ENCODE measurements around the gene KCNJ16.

The KCNJ16 gene

GRCh38 chr17:70091005-70091568, 16.1 kb downstream of the KCNJ16 start:
- in situ Hi-C loops (cut with HindIII; ENCODE audit: low sequenced_read_pairs), result no loop called here
- no peak overlapping the region for H3K4me3 ChIP-seq (ENCODE audit: low read depth, low read length)

GRCh38 chr17:70091696-70092095, 16.7 kb downstream of the KCNJ16 start:
- DNase-seq (ENCODE audit: low read depth), result no peak
- H3K4me3 ChIP-seq (ENCODE audit: low read depth, low read length), result no peak overlapping the region
- no peak for TF ChIP-seq CTCF (IDR thresholded peaks at IDR 0.05; ENCODE audit: low read depth, low read length, missing control alignments)

More at GRCh38 chr17:70091005-70091568, 16.1 kb downstream of the KCNJ16 start:
- no peak for TF ChIP-seq CTCF (IDR thresholded peaks at IDR 0.05; ENCODE audit: low read depth, low read length, missing control alignments)
- no peak for DNase-seq (ENCODE audit: low read depth)

GRCh38 chr17:70093163-70093562, 18.1 kb downstream of the KCNJ16 start:
- DNase-seq (ENCODE audit: low read depth), result no peak
- no peak for TF ChIP-seq CTCF (IDR thresholded peaks at IDR 0.05; ENCODE audit: low read depth, low read length, missing control alignments)
- in situ Hi-C loops (cut with HindIII; ENCODE audit: low sequenced_read_pairs), result no loop called here
- H3K4me3 ChIP-seq (ENCODE audit: low read depth, low read length), result no peak overlapping the region

More at GRCh38 chr17:70091696-70092095, 16.7 kb downstream of the KCNJ16 start:
- in situ Hi-C loops (cut with HindIII; ENCODE audit: low sequenced_read_pairs), result no loop called here

- in situ Hi-C loops (cut with HindIII; ENCODE audit: low sequenced_read_pairs), result no loop called here
- TF ChIP-seq CTCF (IDR thresholded peaks at IDR 0.05; ENCODE audit: low read depth, low read length, missing control alignments), result no peak
- no peak for DNase-seq (ENCODE audit: low read depth)
- H3K4me3 ChIP-seq (ENCODE audit: low read depth, low read length), result no peak overlapping the region
These were observed 20.4 kb downstream of the KCNJ16 start for GRCh38 chr17:70095455-70095854.

GRCh38 chr17:70096861-70097260, 21.8 kb downstream of the KCNJ16 start:
- TF ChIP-seq CTCF (IDR thresholded peaks at IDR 0.05; ENCODE audit: low read depth, low read length, missing control alignments), result no peak
- no peak for DNase-seq (ENCODE audit: low read depth)
- in situ Hi-C loops (cut with HindIII; ENCODE audit: low sequenced_read_pairs), result no loop called here
- H3K4me3 ChIP-seq (ENCODE audit: low read depth, low read length), result no peak overlapping the region

GRCh38 chr17:70098030-70098429, 23.0 kb downstream of the KCNJ16 start:
- H3K4me3 ChIP-seq (ENCODE audit: low read depth, low read length), result no peak overlapping the region
- in situ Hi-C loops (cut with HindIII; ENCODE audit: low sequenced_read_pairs), result no loop called here
- DNase-seq (ENCODE audit: low read depth), result no peak
- TF ChIP-seq CTCF (IDR thresholded peaks at IDR 0.05; ENCODE audit: low read depth, low read length, missing control alignments), result no peak

Measured in astrocyte of the cerebellum (primary cell).